ENCODE measurements around the gene BUD31. TPM values are rescaled to one million over a fixed set of nuclear protein-coding genes. Genes with fewer than 3 reads are reported as not detected.
"Not testable (repeated sequence)": the region's sequence is repeated elsewhere in the genome, so short reads cannot be mapped to it uniquely, and the experiment has no call there.

BUD31 gene
- total RNA-seq, 6 donors from 2014 or later, result 48.8 to 85.7 (median 63.8) TPM

DNA sequence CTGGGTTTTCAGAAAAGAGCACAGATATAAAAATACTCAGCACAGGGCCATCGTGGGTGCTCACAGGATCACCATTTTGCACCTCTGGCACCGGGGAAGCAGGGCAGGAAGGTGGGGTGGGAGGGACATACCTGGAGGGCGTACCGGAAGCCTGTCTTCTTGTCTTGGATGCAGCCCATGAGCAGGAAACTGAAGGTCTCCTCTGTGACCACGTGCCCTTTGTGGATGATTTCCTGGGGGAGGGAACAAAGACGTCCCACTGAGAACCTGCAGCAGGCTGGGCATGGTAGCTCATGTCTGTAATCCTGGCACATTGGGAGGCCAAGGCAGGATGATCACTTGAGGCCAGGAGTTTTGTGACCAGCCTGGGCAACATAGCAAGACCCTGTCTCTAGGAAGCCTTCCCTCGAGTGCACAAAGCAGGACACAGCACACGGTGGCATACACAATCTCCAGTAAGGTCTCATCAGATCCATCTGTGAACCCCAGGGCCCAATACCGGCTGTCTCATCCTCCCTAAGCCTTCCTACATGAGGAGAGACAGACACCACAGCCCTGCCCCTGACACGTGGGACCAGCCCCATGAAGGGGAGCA lies 20.3 kb downstream of the BUD31 start:
- Histone ChIP-seq H3K27me3 (no peaks in the 10 kb centered on the region), H3K9me3 (no peaks in the 10 kb centered on the region), H3K36me3 (peaks cover 9 to 86% (median 61%) of the 10 kb centered on the region in 4 donors), H3K27ac (no peak overlapping the region), H3K4me1 (no peaks in the 10 kb centered on the region), H3K4me3 (no peak overlapping the region)
- TF ChIP-seq POLR2A (IDR thresholded peaks at IDR 0.05) (no peak), POLR2AphosphoS5 (IDR thresholded peaks at IDR 0.05) (no peak), EP300 (IDR thresholded peaks at IDR 0.05) (no peak)
- TF ChIP-seq, protein P1, sequence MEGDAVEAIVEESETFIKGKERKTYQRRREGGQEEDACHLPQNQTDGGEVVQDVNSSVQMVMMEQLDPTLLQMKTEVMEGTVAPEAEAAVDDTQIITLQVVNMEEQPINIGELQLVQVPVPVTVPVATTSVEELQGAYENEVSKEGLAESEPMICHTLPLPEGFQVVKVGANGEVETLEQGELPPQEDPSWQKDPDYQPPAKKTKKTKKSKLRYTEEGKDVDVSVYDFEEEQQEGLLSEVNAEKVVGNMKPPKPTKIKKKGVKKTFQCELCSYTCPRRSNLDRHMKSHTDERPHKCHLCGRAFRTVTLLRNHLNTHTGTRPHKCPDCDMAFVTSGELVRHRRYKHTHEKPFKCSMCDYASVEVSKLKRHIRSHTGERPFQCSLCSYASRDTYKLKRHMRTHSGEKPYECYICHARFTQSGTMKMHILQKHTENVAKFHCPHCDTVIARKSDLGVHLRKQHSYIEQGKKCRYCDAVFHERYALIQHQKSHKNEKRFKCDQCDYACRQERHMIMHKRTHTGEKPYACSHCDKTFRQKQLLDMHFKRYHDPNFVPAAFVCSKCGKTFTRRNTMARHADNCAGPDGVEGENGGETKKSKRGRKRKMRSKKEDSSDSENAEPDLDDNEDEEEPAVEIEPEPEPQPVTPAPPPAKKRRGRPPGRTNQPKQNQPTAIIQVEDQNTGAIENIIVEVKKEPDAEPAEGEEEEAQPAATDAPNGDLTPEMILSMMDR (IDR thresholded peaks at IDR 0.05), result no peak
- 83 to 88% methylated on average over 9 to 10 of the region's 10 CpGs for WGBS, 2 donors
- no peak for ATAC-seq (ENCODE audit: low FRiP score in 2 of 2)
- DNase-seq, result no peak

DNA sequence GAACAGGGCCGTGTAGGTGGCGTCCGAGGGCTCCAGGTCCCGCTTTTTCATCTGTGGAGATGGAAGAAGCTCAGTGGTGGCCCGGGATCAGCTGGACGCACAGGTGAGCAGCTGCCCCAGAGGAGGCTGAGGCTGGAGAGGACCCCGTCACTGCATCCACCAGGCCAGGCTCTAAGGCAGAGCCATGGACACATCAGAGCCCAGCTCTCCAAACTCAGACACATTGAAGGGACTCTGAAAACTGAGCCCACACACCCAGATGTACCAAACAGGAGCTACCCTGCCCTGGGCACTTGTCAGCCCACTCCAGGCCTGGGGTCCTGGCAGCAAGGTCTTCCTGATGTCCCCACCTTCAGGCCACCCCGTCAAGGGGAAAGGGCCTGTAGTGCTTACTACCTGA lies 21.0 kb downstream of the BUD31 start:
- Histone ChIP-seq H3K36me3 (peaks cover 9 to 85% (median 62%) of the 10 kb centered on the region in 4 donors), H3K9me3 (no peaks in the 10 kb centered on the region), H3K4me1 (no peaks in the 10 kb centered on the region), H3K27me3 (no peaks in the 10 kb centered on the region), H3K4me3 (no peak overlapping the region), H3K27ac (no peak overlapping the region)
- 94 to 100% methylated on average over 5 to 7 of the region's 8 CpGs for WGBS, 2 donors
- ATAC-seq (ENCODE audit: low FRiP score in 2 of 2), result no peak
- no peak for DNase-seq
- TF ChIP-seq POLR2AphosphoS5 (IDR thresholded peaks at IDR 0.05) (no peak), POLR2A (IDR thresholded peaks at IDR 0.05) (no peak), EP300 (IDR thresholded peaks at IDR 0.05) (no peak)
- TF ChIP-seq, protein P1 (IDR thresholded peaks at IDR 0.05), result no peak

DNA sequence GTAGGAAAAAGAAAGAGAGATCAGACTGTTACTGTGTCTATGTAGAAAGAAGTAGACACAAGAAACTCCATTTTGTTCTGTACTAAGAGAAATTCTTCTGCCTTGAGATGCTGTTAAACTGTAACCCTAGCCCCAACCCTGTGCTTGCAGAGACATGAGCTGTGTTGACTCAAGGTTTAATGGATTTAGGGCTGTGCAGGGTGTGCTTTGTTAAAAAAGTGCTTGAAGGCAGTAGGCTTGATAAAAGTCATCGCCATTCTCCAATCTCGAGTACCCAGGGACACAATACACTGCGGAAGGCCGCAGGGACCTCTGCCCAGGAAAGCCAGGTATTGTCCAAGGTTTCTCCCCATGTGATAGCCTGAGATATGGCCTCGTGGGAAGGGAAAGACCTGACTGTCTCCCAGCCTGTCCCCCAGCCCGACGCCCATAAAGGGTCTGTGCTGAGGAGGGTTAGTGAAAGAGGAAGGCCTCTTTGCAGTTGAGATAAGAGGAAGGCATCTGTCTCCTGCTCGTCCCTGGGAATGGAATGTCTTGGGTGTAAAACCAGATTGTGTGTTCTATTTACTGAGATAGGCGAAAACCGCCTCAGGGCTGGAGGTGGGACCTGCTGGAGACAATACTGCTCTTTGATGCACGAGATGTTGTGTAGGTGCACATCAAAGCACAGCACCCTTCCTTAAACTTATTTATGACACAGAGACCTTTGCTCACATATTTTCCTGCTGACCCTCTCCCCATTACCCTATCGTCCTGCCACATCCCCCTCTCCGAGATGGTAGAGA lies 23.2 kb downstream of the BUD31 start:
- peaks cover 9 to 75% (median 55%) of the 10 kb centered on the region in 4 donors for H3K36me3 ChIP-seq
- not testable (repeated sequence) for H3K4me3 ChIP-seq; DNase-seq; H3K27ac ChIP-seq; H3K4me1 ChIP-seq; ATAC-seq (ENCODE audit: low FRiP score in 2 of 2); H3K9me3 ChIP-seq; H3K27me3 ChIP-seq
- WGBS, 2 donors, result 79 to 83% methylated on average over 13 of the region's 13 CpGs

DNA sequence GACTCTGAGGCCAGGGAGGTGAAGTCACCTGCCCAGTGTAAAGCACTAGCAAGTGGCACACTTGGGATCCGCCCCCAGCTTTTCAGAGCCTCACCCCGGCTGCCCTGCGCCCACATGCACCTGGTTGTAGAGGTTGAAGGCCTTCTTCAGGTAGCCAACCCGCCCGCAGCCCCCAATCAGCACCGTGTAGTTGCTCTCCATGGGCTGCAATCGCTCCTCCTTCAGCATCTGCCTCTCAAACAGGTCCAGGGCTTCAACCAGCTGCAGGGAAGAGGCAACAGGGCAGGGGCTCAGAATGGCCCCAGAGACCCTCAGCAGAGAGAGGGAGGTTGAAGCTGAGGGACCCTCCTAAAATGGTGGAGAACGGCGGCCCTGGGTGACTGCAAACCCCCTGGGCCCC lies 24.4 kb downstream of the BUD31 start:
- no peaks in the 10 kb centered on the region for H3K9me3 ChIP-seq
- H3K27ac ChIP-seq, result no peak overlapping the region
- 92 to 93% methylated on average over 7 to 9 of the region's 9 CpGs for WGBS, 2 donors
- peaks cover 7 to 11% (median 8%) of the 10 kb centered on the region in 4 donors for H3K4me1 ChIP-seq
- no peaks in the 10 kb centered on the region for H3K27me3 ChIP-seq
- no peak for TF ChIP-seq POLR2AphosphoS5 (IDR thresholded peaks at IDR 0.05)
- TF ChIP-seq, protein P1 (IDR thresholded peaks at IDR 0.05), result no peak
- TF ChIP-seq POLR2A (IDR thresholded peaks at IDR 0.05), result no peak
- TF ChIP-seq EP300 (IDR thresholded peaks at IDR 0.05), result no peak
- DNase-seq, result no peak
- no peak overlapping the region for H3K4me3 ChIP-seq
- peaks cover 9 to 71% (median 54%) of the 10 kb centered on the region in 4 donors for H3K36me3 ChIP-seq
- ATAC-seq (ENCODE audit: low FRiP score in 2 of 2), result no peak

DNA sequence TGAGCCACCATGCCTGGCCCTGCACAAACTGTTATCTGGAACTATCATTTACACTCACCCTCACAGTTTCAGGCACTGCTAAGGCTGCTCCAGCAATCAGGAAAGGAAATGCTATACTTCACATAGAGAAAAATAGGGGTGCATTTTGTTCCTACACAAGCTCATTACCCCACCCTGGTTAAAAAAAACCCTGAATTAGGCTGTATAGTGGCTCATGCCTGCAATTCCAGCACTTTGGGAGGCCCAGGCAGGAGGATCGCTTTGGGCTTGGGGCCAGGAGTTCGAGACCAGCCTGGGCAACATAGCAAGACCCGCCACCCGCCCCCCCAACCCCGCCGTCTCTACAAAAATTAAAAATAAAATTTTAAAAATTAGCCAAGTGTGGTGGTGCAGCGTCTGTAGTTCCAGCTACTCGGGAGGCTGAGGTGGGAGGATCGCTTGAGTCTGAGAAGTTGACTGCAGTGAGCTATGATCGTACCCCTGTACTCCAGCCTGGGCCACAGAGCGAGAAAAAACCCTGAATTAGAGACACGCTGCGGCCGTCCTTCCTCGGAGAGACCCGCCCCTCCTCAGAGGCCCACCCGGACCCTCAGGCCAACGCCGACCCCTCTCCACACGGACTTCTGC lies 29.3 kb downstream of the BUD31 start:
- H3K27ac ChIP-seq, result peak overlapping the region; percentile 77 to 94 (median 88)
- H3K36me3 ChIP-seq, result peaks cover 0 to 24% (median 19%) of the 10 kb centered on the region in 4 donors
- no peak for TF ChIP-seq EP300 (IDR thresholded peaks at IDR 0.05)
- H3K4me1 ChIP-seq, result peaks cover 23 to 39% (median 29%) of the 10 kb centered on the region in 4 donors
- 22 to 44% methylated on average over 10 to 20 of the region's 20 CpGs for WGBS, 2 donors
- peak overlapping the region; percentile 90 to 100 (median 96) for H3K4me3 ChIP-seq
- ATAC-seq (ENCODE audit: low FRiP score in 2 of 2) (peak; percentile 4 to 39), DNase-seq (no peak)
- H3K27me3 ChIP-seq, result no peaks in the 10 kb centered on the region
- no peaks in the 10 kb centered on the region for H3K9me3 ChIP-seq
